Neural cell (in vitro differentiated cells): ENCODE measurements around the gene CCDC17. TPM values are rescaled to one million over a fixed set of nuclear protein-coding genes. Genes with fewer than 3 reads are reported as not detected.

Source experiments
- H2AFZ ChIP-seq: fragments of 200-600, 300-800 bp; sonication (generic), shearing (Covaris generic); 2 replicates; pipeline ENCODE4 v1.6.0; 2014; ENCODE audit warnings: low read depth, mild to moderate bottlenecking, antibody characterized with exemption, low read length, moderate library complexity
- H3F3A ChIP-seq: fragments of 200-600 bp; shearing (Covaris generic); 2 replicates; pipeline ENCODE4 v1.6.1; 2016; ENCODE audit warnings: mild to moderate bottlenecking, moderate library complexity, mixed read lengths, antibody characterized with exemption, low read length; ENCODE audit not compliant: insufficient read depth, poor library complexity, severe bottlenecking
- H3K27ac ChIP-seq: fragments of 200-600, 300-800 bp; sonication (generic), shearing (Covaris generic); 2 replicates; pipeline ENCODE4 v1.5.1; 2014; ENCODE audit warnings: mild to moderate bottlenecking, low read length, moderate library complexity
- H3K27me3 ChIP-seq: fragments of 300-800, 200-600 bp; sonication (generic), shearing (Covaris generic); 2 replicates; pipeline ENCODE4 v1.6.0; 2014; ENCODE audit warnings: mild to moderate bottlenecking, low read depth, low read length, moderate library complexity; ENCODE audit not compliant: insufficient read depth
- H3K36me3 ChIP-seq: fragments of 300-800, 200-600 bp; sonication (generic), shearing (Covaris generic); 2 replicates; pipeline ENCODE4 v1.5.1; 2014; ENCODE audit warnings: mild to moderate bottlenecking, antibody characterized with exemption, low read length, moderate library complexity; ENCODE audit not compliant: insufficient read depth
- H3K4me2 ChIP-seq: fragments of 300-800, 200-600 bp; sonication (generic), shearing (Covaris generic); 2 replicates; pipeline ENCODE4 v1.6.0; 2014; ENCODE audit warnings: mild to moderate bottlenecking, low read length
- H3K4me3 ChIP-seq: fragments of 300-800, 200-600 bp; sonication (generic), shearing (Covaris generic); 2 replicates; pipeline ENCODE4 v1.5.1; 2014; ENCODE audit warnings: mild to moderate bottlenecking, low read length, moderate library complexity
- H3K79me2 ChIP-seq: fragments of 200-600 bp; shearing (Covaris generic); replicated peaks from 2 replicates; pipeline ENCODE4 v1.6.0; 2014; ENCODE audit warnings: mild to moderate bottlenecking, low read length, moderate library complexity; ENCODE audit not compliant: insufficient read depth
- H3K9ac ChIP-seq: fragments of 300-800, 200-600 bp; sonication (generic), shearing (Covaris generic); 2 replicates; pipeline ENCODE4 v1.6.1; 2016; ENCODE audit warnings: mild to moderate bottlenecking, low read length, mixed read lengths
- H3K9me2 ChIP-seq: fragments of 200-600 bp; shearing (Covaris generic); 2 replicates; pipeline ENCODE4 v1.6.1; 2016; ENCODE audit warnings: mild to moderate bottlenecking, low read length, mixed read lengths; ENCODE audit not compliant: insufficient read depth
- H3K9me3 ChIP-seq: fragments of 200-600, 300-800 bp; sonication (generic), shearing (Covaris generic); 2 replicates; pipeline ENCODE4 v1.6.1; 2016; ENCODE audit warnings: mild to moderate bottlenecking, mixed run types, low read length, moderate library complexity, mixed read lengths
- H4K20me1 ChIP-seq: fragments of 200-600 bp; shearing (Covaris generic); 2 replicates; pipeline ENCODE4 v1.6.1; 2016; ENCODE audit warnings: mild to moderate bottlenecking, mixed run types; ENCODE audit not compliant: insufficient read depth
- EP300 ChIP-seq: fragments of 450-650 bp; conservative IDR thresholded peaks from 2 replicates; pipeline ENCODE4 v1.6.1; 2014; ENCODE audit warnings: antibody characterized with exemption, mild to moderate bottlenecking, moderate library complexity; ENCODE audit not compliant: poor library complexity, severe bottlenecking
- EZH2 ChIP-seq: fragments of 200-600, 300-800 bp; shearing (Covaris generic), sonication (generic); IDR thresholded peaks from 2 replicates; pipeline ENCODE4 v1.6.1; 2014; ENCODE audit warnings: antibody characterized with exemption, low read length, borderline replicate concordance, mild to moderate bottlenecking; ENCODE audit not compliant: insufficient read depth, poor library complexity, severe bottlenecking
- MXI1 ChIP-seq: fragments of 450-650 bp; conservative IDR thresholded peaks from 2 replicates; pipeline ENCODE4 v1.6.1; 2014; ENCODE audit warnings: antibody characterized with exemption, mild to moderate bottlenecking; ENCODE audit not compliant: poor library complexity, severe bottlenecking
- POLR2AphosphoS5 ChIP-seq: IDR thresholded peaks from 2 replicates; pipeline ENCODE4 v1.6.1; 2012
- RAD21 ChIP-seq: fragments of 450-650 bp; conservative IDR thresholded peaks from 2 replicates; pipeline ENCODE4 v1.6.1; 2014; ENCODE audit warnings: antibody characterized with exemption, mild to moderate bottlenecking, moderate library complexity
- SMC3 ChIP-seq: fragments of 450-650 bp; conservative IDR thresholded peaks from 2 replicates; pipeline ENCODE4 v1.6.1; 2014; ENCODE audit warnings: antibody characterized with exemption, mild to moderate bottlenecking, moderate library complexity; ENCODE audit not compliant: poor library complexity
- TAF1 ChIP-seq: IDR thresholded peaks from 2 replicates; pipeline ENCODE4 v1.6.1; 2012; ENCODE audit warnings: low read depth
- polyA plus RNA-seq: library from polyadenylated mRNA; depleted of rRNA; stranded (reverse); fragments of >200 nt; gene quantifications from 2 replicates; pipeline ENCODE4 v1.2.3, GENCODE V29; 2014
- TF ChIP-seq, protein P1 (sequence below): IDR thresholded peaks from 2 replicates; pipeline ENCODE4 v1.6.1; 2012; ENCODE audit warnings: borderline replicate concordance
- TF ChIP-seq, protein P2 (sequence below): fragments of 450-650 bp; IDR thresholded peaks from 2 replicates; pipeline ENCODE4 v1.5.1; 2014; ENCODE audit warnings: antibody characterized with exemption, mild to moderate bottlenecking, moderate library complexity; ENCODE audit not compliant: poor library complexity, severe bottlenecking

Gene CCDC17
- polyA plus RNA-seq, 1 donor from 2014 or later: 1.1 TPM

DNA sequence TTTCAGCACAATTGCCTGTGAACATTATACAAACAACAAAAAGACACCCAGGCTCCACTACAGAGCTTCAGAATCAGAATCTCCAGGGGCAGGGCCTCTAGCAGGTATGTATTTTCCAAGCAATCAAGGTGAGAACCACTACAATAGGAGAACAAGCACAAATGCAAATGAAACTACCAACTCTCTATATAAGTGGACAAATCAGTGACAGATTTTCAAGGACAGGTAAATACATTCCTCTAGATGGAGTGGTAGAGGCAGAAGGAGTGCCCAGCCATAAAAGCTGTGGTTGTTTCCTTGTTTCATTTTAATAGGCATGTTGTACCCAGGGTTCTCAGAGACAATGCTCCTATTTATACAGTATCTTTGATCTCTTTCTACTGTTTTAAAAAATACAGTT, 20.1 kb upstream of the CCDC17 start:
- Histone ChIP-seq H3K4me3 (no peak overlapping the region), H3K9me2 (no peaks in the 10 kb centered on the region), H3K79me2 (no peaks in the 10 kb centered on the region), H2AFZ (no peak overlapping the region), H3F3A (no peaks in the 10 kb centered on the region), H3K9me3 (no peaks in the 10 kb centered on the region), H3K27ac (no peak overlapping the region), H4K20me1 (no peaks in the 10 kb centered on the region), H3K27me3 (no peaks in the 10 kb centered on the region), H3K9ac (no peak overlapping the region), H3K4me2 (no peak overlapping the region), H3K36me3 (no peaks in the 10 kb centered on the region)
- no peak for TF ChIP-seq EP300
- no peak for TF ChIP-seq MXI1
- TF ChIP-seq TAF1: no peak
- TF ChIP-seq RAD21: no peak
- TF ChIP-seq SMC3: no peak
- TF ChIP-seq POLR2AphosphoS5: no peak
- TF ChIP-seq, protein P1, sequence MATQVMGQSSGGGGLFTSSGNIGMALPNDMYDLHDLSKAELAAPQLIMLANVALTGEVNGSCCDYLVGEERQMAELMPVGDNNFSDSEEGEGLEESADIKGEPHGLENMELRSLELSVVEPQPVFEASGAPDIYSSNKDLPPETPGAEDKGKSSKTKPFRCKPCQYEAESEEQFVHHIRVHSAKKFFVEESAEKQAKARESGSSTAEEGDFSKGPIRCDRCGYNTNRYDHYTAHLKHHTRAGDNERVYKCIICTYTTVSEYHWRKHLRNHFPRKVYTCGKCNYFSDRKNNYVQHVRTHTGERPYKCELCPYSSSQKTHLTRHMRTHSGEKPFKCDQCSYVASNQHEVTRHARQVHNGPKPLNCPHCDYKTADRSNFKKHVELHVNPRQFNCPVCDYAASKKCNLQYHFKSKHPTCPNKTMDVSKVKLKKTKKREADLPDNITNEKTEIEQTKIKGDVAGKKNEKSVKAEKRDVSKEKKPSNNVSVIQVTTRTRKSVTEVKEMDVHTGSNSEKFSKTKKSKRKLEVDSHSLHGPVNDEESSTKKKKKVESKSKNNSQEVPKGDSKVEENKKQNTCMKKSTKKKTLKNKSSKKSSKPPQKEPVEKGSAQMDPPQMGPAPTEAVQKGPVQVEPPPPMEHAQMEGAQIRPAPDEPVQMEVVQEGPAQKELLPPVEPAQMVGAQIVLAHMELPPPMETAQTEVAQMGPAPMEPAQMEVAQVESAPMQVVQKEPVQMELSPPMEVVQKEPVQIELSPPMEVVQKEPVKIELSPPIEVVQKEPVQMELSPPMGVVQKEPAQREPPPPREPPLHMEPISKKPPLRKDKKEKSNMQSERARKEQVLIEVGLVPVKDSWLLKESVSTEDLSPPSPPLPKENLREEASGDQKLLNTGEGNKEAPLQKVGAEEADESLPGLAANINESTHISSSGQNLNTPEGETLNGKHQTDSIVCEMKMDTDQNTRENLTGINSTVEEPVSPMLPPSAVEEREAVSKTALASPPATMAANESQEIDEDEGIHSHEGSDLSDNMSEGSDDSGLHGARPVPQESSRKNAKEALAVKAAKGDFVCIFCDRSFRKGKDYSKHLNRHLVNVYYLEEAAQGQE: no peak

DNA sequence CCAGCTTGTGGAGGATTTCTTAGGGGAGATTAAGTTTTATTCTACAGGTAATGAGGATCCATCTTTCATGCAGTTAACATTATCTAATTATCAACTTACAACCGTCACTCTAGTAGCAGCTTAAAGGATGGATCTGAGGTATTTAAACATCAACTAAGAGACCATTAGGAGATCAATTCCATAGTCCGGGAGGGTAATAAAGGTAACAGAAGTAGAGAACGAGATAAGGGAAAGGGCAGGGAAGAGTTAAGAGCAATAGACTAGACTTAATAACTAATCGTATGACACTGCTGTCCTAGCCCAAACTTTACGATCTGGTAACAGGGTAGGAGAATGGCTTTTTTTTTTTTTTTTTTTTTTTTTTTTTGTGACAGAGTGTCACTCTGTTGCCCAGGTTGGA, 19.5 kb upstream of the CCDC17 start:
- no peaks in the 10 kb centered on the region for H3K27me3 ChIP-seq
- no peak for TF ChIP-seq EP300
- TF ChIP-seq, protein P2, sequence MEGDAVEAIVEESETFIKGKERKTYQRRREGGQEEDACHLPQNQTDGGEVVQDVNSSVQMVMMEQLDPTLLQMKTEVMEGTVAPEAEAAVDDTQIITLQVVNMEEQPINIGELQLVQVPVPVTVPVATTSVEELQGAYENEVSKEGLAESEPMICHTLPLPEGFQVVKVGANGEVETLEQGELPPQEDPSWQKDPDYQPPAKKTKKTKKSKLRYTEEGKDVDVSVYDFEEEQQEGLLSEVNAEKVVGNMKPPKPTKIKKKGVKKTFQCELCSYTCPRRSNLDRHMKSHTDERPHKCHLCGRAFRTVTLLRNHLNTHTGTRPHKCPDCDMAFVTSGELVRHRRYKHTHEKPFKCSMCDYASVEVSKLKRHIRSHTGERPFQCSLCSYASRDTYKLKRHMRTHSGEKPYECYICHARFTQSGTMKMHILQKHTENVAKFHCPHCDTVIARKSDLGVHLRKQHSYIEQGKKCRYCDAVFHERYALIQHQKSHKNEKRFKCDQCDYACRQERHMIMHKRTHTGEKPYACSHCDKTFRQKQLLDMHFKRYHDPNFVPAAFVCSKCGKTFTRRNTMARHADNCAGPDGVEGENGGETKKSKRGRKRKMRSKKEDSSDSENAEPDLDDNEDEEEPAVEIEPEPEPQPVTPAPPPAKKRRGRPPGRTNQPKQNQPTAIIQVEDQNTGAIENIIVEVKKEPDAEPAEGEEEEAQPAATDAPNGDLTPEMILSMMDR: no peak
- TF ChIP-seq MXI1: no peak
- TF ChIP-seq POLR2AphosphoS5: no peak
- TF ChIP-seq EZH2: no peak
- no peak for TF ChIP-seq TAF1
- TF ChIP-seq RAD21: no peak
- TF ChIP-seq, protein P1: no peak
- TF ChIP-seq SMC3: no peak

More for the DNA sequence above, 19.5 kb upstream of the CCDC17 start:
- Histone ChIP-seq H3K36me3 (no peaks in the 10 kb centered on the region), H3K27ac (no peak overlapping the region), H3K79me2 (no peaks in the 10 kb centered on the region), H3K4me2 (no peak overlapping the region), H4K20me1 (no peaks in the 10 kb centered on the region), H2AFZ (no peak overlapping the region), H3K9ac (no peak overlapping the region), H3K9me2 (no peaks in the 10 kb centered on the region), H3K9me3 (no peaks in the 10 kb centered on the region), H3F3A (no peaks in the 10 kb centered on the region), H3K4me3 (no peak overlapping the region)
